Stimulated activated CD4-positive, alpha-beta T cell treated with anti-CD3 and anti-CD28 coated beads, Interleukin-2, amount 100 ng/mL, for 48 hours (primary cell): Measurements from ENCODE around the gene AXIN1.

Experiments used
- DNase-seq, 2 donors: peaks; one replicate each; pipeline ENCODE4 v3.0.0-alpha.2; 2020

AXIN1 gene

DNA sequence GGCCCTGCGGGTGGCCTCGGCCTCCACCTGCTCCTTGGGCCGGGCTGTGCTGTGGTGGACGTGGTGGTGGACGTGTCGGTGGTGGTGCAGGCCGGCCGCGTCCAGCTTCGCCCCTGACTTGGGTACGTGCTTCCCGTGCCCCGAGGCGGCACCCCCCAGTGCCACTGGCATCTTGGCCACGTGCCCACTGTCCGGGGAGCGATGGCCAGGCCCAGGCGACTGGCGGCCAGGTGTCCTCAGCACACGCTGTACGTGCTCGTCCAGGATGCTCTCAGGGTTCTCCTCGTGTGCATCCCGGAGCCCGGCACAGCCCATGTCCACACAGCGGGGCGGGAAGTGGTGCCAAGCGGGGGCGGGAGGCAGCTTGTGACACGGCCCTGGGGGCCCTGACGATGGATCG is 54.7 kb downstream of the AXIN1 start:
- no peak for DNase-seq

DNA sequence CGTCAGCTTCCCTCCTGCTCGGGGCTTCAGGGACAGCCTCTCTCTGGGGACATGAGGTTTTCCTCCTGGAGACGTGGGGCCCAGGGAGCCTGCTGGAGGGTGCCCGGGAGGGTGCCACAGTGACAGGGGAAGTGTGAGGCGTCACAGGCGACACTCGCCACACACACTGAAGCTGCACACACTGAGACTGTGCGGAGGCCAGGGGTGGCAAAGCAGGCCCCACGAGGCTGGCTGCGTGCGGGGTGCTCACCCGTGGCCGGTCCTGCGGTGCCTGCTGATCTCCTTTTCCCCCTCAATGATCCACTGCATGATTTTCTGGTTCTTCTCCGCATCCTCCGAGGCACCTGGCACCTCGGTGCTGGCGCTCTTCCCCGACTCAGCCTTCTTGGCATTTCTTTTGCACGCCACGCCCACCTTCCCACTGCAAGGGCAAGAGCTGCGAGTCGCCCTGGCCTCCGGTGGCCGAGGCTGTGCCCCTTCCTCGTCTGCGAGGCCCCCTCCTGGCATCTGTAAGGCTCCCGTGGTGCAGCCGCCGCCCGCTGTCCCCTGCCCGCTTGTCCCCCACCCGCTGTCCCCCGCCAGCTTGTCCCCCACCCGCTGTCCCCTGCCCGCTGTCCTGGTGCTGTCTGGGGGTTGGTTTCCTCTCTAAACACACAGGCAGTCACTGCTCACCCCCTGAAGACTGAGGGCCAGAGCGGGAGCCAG is 55.6 kb downstream of the AXIN1 start:
- DNase-seq: no peak

DNA sequence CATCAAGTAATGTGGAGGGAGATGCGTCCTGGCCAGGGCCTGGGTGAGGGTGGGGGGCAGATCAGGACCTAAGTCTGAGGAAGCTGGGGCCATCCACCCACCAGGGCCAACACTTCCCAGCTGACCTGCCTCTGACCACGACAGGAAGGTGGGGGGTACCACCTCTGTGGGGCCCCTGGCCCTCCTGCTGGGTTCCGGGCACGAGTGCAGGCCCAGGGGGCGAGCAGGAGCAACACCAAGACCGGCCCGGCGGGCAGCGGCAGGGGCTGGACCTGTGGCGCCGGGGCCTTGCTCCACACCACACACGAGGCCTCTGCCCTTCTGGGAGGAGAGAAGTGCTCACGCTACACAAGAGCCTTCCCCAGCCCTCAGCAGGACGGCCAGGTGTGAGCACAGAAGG is 56.2 kb downstream of the AXIN1 start:
- no peak for DNase-seq

DNA sequence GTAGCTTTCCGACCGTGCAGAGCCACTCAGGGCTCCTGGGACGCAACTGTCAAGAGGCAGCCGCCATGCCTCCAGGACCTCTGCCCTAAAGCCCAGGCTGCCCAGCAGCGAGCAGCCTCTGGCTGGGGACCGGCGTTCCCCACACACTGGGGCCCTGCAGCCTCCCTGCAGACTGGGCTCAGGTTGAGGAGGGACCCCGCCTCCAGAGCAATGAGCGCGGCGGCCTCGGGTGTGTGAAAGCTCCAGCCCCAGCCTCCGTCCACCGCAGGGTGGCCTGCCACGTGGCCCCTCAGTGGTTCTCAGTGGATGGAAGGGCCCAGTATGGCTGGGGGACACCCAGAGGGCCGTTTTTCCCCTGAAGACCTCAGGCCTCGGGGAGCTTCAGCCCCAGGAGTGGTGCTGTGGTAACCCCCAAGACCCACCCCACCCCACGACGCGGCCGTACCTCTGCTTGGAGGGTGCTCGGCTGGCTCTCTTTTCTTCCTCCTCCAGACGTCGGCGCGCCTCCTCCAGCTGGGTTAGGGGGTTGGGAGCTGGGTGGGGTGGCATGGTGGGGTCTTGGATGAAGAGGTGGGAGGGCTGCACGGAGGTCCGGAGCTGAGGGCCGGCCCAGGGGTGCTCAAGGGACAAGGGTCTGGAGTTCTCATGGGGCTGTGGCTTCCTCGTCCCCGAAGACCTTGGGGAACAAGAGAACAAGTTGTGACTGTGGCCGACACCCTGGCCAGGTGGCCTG is 59.3 kb downstream of the AXIN1 start:
- no peak for DNase-seq

DNA sequence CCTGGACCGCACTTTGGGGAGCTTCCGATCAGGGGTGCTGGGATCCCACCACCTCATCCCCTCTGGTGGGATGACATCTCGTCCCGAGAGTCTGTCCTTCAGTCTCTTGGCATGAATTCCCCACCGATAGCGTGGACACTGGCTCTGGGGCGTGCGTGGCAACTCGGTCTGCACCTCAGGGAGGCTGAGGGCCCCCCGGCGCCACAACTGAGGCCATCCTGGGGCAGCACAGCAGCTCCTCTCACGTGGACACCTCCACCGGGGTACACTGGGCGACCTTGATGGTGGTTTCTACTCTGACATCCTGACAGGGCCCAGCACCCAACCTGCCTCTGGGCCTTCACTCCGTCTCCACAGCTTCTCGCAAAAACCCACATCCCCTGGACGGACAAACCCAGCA is 61.0 kb downstream of the AXIN1 start:
- no peak for DNase-seq

DNA sequence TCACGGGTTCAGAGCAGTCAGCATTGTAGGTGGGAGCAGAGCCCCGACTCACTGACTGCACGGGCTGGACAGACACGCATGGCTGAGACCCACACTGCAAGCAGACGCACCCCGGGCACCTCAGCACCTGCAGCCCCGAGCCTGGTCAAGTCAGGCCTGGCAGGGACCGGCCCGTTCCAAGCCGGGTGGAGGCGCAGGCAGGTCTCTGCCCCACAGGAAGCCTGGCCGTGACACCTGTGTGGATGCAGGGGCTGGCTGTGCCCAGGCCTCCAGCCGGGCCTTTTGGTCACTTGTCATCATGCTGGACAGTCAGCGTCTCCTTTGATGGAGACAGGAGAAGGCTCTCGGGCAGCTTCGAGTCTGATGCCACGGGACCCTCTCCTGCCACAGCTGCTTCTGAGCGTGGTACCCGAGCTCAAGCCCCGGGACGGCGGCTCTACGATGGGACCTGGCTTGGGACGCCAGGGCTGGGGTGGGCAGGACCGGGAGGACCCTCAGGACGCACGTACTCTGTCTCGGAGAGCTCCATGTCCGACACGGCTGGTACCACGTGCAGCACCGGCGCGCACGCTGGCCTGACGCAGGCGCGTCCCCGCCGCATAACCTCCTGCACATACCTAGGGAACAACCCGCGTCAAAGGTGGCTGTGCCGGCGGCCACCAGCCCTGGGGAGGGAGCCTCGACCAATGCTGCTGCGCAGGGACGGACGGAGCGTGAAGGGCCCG is 61.7 kb downstream of the AXIN1 start:
- no peak for DNase-seq

DNA sequence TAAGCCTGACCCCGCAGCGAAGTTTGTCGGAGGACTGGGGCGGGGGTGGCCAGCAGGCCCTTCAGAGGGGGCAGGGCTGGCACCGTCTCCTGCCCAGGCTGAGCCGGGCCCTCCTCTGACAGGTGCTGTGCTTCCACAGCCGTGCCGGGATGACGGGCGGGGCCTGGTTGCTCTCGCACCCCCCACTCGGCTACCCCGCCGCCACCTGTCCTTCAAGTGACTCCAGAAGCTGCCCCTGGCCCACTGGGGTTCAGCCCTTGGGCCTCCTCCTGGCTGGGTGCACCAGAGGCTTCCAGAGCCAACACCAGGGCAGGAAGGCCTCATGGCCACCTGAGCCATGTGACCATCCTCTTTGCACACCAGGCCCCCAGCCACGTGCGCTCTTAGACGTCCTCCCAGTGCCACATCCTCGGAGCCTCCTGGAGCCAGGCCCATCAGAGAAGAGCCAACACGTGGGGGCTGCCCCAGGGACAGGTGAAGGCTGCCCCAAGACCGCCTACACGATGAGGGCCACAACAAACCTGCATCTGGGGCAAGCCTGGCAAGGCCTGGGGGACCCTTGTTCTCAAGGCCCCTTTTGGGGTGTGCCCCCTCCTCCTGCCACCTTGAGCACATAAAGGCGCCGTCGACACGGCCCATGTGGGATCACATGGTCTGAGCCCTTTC is 62.4 kb downstream of the AXIN1 start:
- no peak for DNase-seq

DNA sequence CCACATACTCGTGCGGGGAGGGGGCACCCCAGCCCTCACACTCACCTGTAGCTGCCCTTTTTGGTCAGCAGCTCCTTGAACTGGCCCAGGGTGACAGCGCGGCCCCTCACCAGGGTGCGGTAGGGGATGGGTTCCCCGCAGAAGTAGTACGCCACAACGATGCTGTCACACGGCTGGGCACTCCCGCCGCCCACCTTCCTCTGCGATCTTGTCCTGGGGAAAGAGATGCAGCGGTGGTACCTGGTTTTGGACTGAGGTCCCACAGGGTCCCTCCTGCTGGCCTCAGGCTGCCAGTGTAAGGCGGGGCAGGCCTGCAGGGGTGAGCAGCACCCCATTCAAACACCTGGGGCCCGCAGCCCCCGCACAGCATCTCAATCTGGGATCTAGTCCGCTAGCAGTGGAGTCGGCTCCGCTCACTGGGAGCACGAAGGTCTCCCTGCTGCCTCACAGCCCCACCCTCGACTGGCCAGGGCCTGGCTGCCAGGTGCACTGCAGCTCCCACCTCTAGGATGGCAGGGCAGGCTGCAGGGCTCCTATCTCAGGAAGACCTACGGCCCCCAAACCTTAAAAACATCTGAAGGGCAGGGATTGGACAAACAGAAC is 63.0 kb downstream of the AXIN1 start:
- no peak for DNase-seq

DNA sequence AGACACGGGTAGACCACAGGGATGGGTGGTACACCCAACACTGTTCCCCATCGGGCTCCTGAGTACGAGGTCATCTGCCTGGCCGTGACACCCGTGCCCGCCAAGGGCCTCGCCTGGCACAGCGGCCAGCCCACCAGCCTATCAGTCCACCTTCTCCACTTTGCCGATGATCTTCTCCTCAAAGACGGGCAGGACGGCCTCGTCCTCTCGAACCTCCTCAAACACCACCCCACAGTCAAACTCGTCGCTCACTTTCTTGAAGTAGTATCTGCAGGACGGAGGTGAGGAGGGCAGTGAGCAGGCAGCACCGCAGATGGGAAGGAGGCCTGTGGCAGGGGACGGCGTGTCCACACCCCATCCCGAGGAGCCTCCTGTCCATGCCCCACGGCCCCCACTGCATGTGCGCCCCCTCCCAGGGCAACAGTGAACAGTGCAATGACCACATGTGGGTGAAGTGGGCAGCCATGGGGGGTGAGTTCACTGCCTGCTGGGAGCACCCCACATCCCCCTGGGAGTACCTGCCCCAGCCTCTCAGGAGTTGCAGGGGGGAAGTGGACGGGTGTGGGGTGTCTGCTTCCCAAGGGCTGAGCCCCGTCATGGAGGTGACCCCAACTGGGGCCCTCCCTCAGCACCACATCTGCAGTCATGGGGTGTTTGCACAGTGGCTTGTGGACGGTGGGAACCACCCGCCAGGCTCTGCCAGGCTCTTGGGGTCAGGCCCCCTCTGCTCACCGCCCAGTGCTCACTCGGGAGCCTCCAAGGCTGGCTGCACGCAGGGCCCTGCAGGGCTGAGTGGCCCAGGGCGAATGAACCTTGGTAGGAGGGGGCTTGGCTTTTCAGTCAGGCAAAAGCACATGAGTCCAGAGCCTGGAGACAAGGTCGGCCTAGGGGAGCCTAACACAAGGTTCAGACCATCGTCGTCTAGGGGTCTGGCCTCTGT is 64.3 kb downstream of the AXIN1 start:
- no peak for DNase-seq

DNA sequence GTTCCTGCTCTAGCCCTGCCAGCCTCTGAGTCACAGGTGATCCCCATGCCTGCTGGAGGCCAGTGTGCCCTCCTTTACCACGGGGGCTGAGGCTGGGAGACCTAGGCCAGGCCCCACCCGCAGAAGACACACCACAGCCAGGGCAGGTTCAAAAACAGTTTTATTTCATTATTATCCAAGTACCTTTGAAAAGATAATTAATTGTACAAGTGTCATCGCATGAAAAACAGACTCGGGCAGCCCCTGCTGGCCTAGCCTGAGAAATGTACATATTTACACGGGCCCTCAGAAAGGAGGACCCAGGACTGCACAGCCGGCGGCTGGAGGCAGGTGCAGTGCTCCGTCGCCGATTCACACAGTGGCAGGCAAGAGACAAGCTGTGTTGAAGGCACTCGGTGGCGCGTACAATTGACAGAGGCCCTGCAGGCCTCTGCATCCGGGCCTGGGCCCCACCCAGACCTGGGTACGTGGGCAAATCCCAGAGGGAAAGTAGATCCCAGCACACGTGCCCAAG is 65.2 kb downstream of the AXIN1 start:
- DNase-seq: no peak

DNA sequence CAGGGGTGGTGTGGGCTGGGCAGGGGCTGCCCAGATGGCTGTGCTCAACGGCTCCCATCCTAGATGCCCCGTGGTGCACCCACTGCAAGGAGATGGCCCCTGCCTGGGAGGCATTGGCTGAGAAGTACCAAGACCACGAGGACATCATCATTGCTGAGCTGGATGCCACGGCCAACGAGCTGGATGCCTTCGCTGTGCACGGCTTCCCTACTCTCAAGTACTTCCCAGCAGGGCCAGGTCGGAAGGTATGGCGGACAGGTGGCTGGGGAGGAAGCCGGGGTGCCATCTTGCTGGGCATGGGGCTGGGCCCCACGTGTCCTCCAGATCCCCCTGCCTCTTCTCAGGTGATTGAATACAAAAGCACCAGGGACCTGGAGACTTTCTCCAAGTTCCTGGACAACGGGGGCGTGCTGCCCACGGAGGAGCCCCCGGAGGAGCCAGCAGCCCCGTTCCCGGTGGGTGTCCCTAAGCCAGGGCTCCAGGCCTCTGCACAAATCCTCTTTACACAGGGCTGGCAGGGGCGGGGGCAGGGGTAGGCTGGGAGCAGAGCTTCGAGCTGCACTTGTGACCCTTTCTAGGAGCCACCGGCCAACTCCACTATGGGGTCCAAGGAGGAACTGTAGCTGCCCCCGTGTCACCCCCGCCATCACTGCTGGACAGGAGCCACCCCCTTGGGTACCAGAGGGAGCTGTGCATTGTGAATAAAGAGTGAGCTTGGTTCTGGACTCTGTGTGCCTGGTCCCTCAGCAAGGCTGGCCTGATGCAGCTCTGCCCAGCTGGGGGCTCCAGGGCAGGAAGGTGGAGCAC is 65.8 kb downstream of the AXIN1 start:
- DNase-seq: no peak

DNA sequence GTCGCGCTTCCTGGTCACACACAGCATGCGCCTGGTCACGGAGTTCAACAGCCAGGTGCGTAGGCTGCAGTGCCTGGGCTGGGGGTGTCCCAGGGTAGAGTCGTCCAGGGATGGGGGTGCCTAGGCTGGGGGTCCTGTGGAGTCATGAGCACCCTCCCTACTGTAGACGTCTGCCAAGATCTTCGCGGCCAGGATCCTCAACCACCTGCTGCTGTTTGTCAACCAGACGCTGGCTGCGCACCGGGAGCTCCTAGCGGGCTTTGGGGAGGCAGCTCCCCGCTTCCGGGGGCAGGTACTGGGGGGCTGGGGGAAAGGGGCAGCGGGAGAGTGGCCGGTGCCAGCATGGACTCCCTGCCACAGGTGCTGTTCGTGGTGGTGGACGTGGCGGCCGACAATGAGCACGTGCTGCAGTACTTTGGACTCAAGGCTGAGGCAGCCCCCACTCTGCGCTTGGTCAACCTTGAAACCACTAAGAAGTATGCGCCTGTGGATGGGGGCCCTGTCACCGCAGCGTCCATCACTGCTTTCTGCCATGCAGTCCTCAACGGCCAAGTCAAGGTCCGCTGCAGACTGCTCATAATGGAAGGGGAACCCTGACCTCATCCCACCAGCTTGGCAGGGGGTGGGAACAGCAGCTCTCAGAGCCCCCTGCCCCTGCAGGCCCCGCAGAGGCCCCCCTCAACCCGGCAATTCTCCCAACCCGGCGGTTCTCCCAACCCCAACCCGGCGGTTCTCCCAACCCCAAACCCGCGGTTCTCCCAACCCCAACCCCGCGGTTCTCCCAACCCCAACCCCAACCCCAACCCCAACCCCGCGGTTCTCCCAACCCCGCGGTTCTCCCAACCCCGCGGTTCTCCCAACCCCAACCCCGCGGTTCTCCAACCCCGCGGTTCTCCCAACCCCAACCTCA is 67.1 kb downstream of the AXIN1 start:
- no peak for DNase-seq

DNA sequence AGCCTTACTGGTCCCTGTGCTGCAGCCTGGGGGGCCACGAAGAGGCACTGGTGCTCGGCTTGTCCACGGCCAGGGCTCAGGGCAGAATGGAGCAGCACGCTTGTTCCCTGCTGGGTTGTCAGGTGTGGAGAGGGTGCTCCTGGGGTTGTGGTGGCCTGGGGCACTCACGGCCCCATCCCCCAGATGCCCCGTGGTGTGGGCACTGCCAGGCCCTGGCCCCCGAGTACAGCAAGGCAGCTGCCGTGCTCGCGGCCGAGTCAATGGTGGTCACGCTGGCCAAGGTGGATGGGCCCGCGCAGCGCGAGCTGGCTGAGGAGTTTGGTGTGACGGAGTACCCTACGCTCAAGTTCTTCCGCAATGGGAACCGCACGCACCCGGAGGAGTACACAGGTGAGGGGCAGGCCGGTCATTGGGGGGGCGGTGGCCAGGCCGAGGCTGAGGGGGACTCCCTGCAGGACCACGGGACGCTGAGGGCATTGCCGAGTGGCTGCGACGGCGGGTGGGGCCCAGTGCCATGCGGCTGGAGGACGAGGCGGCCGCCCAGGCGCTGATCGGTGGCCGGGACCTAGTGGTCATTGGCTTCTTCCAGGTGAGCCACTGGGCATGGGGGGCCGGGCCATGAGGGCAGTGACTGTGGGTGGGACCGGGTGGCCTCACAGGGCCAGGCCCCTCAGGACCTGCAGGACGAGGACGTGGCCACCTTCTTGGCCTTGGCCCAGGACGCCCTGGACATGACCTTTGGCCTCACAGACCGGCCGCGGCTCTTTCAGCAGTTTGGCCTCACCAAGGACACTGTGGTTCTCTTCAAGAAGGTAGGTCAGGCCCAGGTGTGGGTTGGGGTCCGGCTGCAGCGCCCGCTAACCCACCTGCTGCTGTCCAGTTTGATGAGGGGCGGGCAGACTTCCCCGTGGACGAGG is 68.1 kb downstream of the AXIN1 start:
- no peak for DNase-seq

DNA sequence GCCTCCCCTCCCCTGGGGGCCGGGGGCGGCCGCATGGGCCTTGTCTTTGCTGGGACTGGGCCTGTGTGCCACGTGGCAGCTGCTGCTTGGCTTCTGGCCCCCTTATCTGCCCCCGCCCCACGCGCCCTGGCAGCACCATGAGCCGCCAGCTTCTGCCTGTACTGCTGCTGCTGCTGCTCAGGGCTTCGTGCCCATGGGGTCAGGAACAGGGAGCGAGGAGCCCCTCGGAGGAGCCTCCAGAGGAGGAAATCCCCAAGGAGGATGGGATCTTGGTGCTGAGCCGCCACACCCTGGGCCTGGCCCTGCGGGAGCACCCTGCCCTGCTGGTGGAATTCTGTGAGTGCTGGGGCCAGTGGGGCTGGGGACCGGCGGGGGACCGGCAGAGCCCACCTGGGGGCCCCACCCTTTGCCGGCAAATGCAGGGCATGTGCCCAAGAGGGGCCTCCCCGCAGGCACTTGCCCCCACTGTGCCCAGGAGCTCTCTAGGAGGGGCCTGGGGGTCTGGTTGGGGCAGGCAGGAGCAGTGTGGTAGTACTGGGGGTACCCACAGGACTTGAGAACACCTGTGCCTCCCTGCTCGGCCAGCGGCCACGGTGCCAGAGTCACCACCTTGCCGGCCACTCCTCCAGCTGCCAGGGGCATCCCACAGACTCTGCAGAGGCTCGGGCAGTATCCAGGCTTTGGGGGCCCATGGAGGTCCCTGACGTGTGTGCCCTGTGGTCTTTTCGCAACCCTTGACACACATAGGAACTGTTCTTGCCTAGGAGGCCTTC is 69.3 kb downstream of the AXIN1 start, which contains the start of gene PDIA2:
Gene PDIA2 (plus strand): TSS at position 132 of the 773 bp plus-strand sequence. CDS start 6 bp downstream, at position 138.
- DNase-seq: no peak

DNA sequence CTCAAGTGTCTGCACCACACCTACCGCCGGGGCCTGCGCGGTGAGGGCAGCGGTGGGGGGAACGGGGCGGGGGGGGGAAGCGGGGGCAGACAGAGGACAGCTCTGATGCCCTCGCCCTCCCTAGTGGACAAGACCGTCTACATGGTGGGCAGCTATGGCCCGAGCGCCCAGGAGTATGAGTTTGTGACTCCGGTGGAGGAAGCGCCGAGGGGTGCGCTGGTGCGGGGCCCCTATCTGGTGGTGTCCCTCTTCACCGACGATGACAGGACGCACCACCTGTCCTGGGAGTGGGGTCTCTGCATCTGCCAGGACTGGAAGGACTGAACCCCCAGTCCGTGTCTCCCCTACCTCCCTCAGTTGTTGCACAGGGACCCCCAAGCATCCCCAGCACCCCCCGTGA is 70.0 kb downstream of the AXIN1 start:
- DNase-seq: no peak

DNA sequence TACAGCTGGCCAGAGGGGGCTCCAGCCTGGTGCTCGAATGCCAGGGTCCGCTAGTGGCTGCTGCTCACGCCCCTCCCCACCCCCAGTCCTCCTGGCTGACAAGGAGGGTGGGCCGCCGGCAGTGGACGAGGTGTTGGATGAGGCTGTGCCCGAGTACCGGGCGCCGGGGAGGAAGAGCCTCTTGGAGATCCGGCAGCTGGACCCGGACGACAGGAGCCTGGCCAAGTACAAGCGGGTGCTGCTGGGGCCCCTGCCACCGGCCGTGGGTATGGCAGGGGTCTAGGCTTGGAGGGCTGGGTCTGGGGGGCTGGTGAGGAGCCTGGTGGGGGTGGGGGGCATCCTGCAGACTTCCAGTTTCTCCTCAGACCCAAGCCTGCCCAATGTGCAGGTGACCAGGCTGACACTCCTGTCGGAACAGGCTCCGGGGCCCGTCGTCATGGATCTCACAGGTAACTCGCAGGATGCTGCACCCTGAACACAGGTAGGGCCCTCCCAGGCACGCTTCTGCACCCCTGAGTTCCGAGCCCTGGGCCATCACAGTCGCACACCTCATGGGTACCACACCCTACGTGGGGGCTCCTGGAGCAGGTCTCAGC is 70.8 kb downstream of the AXIN1 start:
- DNase-seq: no peak
